ENCODE results near the gene NRG2.
A peak's percentile ranks its signal among the peaks of the same experiment; 100 is the strongest.

The NRG2 gene

GRCh38 chr5:139971202-139971725 is 71.8 kb downstream of the NRG2 start:
- no peak for DNase-seq

DNA sequence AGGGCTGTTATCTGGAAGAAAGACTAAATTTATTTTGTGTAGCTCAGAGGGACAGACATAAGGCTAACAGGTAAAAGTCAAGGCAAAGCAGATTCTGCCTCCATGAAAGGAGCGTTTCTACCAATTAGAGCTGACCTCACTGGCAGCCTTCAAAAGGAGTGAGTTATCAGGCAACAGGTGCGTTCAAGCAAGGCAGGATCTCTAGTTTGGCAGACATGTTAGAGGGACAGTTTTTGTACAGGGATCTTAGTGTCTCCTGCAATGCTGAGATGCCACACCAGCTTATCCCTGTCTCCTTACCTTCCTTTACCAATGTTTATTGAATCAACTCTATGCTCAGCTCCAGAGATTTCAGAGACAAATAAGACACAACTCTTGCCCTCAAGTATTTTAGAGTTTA is 73.8 kb downstream of the NRG2 start:
- no peak for DNase-seq

DNA sequence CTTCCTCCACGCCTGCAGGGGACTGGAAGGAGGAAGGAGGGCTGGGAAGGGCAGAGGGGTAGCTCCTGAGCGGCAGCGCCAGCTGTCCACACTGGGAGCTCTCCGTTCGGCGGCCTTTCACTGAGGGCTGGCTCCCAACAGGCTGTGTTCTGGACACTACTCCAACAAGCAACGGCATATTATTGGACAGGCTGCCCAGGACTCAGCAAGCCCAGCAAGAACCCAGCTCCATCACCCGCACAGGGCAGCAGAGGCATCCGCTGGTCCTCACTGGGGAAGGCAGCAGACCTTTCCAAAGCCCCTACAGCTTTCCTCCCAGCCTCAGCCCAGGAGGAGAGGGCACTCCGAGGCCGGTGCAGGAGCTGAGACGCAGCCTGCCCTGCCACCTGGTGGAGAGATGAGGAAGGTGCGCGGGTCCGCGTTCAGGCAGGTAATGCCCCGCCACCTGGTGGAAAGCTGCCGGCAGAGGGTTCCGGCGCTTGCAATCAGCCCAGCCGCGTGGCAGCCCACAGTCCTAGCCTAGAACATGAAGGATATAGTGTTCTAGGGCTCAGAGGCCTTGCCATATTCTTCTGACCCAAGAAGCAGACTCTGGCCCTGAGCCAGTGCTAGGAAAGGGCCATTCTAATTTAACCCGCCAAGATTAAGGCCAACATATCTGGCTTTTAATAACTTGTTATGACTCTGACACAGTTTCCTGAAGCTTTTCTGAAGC is 74.4 kb downstream of the NRG2 start:
- peak; percentile 21 to 90 (median 74) for DNase-seq

GRCh38 chr5:139967353-139967752 is 75.7 kb downstream of the NRG2 start:
- no peak for DNase-seq

DNA sequence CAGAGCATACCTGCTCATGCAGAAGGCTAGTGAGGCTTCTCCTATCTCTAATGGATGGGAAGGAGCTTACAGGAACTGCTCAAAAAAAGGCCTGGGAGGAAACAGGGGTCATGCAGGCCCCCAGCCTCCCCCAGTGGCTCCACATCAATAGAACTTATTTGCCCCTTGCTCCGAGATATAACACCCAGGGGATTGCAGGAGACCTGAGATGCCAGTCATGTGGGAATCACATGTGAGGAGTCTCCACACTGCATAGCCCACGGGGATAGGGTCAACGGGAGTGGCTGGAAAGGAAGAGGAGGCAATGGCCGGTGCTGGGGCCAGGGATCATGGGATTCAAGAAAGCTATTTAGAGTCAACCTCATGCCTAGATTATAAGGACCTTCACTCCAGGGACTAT is 76.2 kb downstream of the NRG2 start:
- no peak for DNase-seq

GRCh38 chr5:139964994-139965565 is 78.0 kb downstream of the NRG2 start:
- no peak for DNase-seq

DNA sequence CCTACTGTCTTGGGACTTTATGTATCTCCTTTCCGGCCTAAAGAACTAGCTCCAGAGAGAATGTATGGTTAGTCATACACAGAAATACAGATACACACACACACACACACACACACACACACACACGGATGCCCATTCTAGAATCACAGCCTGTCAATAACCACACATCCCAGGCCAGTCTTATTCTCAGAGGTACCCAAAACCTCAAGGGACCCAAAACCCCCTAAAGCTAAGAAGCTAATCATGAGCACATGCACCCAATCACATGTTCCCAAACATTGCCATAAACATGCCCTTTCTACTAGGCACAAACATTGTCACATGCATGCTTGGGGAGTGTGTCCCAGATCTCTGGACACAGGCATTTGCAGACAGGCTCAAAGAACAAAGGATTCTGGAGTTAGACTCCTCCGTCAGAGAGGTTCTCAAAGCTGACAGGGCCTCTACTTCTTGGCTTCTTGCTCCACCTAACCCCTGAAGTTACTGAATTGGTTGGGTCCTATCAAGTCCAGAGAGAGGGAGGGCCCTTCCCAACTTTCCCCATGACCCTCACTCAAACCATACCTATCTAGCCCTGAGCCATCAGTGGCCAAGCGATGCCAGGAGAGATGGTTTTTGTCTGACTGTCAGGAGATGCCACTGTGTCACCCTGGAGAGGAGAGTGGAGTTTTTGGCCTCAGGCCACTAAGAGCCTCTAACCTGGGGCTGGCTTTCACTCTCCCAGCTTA is 78.7 kb downstream of the NRG2 start:
- DNase-seq: no peak

GRCh38 chr5:139962445-139962844 is 80.7 kb downstream of the NRG2 start:
- DNase-seq: no peak

- no peak for DNase-seq
These were observed 81.5 kb downstream of the NRG2 start for GRCh38 chr5:139961435-139962157.

- DNase-seq: no peak
These were observed 82.2 kb downstream of the NRG2 start for GRCh38 chr5:139960723-139961383.

DNA sequence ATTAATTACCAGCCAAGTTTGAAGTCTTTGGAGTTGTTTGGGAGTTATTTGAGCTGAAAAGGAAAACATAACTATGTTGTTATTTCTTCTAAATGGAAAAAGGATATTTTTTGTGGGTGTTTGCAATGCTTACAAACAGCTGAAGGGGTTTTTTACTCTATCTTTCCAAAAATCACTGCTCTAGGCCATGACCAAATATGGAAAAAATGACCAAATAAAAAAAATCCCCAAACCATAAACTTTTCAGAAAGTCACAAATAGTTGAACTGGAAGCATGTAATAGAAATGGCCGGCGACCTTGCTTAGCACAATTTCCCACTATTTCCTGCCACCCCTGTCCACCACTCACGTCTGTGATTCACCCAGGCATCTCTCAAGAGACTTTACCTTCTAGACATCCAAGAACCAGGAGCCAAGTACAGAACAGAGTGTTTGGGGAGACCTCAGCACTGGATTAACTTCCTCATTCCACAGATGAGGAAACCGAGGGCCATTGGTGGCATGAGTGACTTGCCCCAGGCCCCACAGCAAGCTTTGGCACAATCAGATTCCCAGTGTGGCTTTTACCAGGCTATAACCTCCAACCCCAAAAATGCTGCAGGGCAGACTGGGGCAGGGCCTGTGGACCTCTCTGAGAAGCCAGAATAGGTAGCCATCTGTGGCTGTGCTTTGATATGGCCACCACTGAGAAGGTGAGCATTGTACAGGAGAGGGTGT is 84.5 kb downstream of the NRG2 start:
- DNase-seq: no peak

DNA sequence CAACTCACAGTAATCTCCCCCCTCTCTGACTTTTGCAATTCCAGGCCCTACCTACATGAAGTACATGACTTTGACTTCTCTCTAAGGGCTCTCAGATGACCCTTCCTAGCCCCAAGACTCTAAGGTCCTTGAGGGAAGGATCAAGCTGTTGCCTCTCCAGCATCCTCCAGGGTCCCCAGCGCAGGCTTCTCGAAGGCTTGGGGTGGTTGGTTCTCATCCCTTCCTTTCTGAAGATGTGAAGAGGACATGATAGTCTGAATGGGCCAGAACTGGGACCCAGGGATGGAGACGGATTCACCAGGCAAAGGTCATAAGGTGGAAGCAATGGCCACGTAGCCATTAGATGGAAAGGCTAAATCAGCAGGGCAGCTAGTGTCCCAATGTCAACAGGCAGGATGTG is 86.8 kb downstream of the NRG2 start:
- DNase-seq: no peak

DNA sequence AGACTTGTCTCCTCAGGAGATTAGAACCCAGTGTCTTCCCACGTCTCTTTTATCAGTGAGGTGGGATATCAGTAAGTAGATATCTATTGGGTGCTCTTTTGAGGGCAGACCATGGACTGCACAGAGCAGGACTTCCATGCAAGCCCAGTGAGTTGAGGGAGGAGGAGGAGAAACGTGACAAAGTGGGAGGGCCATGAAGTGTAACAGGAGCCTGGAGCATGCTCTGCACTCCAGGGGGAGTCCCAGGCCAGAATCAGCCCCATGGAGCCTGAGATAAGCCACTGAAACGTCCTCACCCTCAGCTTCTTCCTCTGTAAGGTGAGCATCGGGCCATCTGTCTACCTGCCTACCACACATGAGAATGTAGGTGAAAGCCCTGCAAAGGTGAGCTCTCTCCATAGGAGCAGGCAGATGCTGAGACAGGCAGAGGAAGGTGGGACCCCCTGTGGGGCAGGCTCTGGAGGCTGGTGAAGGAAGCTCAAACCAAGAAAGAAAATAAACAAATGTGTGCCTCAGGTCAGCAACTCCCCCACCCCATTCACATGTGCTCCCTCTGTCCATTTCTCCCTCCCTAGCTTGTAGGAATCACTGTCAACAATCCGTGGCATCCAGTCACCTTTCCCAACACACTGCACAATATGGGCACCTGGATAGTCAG is 87.4 kb downstream of the NRG2 start:
- no peak for DNase-seq

DNA sequence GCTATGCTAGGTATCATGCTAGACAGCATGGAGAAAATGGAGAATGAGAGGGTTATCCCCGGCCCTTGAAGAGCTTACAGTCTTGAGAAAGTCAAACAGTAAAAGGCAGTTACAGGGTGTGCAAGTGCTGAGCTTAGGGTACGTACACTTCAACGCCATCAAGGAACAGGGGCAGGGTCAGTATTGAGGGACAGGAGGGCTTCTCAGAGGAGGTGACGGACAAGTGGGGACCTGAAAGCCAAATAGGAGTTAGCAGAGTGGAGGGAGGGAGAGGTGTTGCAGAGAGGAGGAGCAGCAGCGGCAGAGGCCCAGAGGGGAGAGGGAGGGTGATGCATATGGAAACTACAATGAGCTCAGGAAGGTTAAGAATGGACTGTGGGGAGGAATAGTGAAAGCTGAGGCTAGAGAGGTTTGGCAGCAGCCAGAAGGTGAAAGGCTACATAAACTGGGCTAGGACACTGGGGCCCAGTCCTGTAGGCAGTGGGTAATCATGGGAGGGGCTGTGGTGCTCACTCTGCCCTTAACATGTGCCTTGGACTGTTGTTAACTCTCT is 88.0 kb downstream of the NRG2 start:
- DNase-seq: no peak

- DNase-seq: no peak
These were observed 88.6 kb downstream of the NRG2 start for GRCh38 chr5:139954462-139954861.

GRCh38 chr5:139954022-139954421 is 89.1 kb downstream of the NRG2 start:
- DNase-seq: no peak

DNA sequence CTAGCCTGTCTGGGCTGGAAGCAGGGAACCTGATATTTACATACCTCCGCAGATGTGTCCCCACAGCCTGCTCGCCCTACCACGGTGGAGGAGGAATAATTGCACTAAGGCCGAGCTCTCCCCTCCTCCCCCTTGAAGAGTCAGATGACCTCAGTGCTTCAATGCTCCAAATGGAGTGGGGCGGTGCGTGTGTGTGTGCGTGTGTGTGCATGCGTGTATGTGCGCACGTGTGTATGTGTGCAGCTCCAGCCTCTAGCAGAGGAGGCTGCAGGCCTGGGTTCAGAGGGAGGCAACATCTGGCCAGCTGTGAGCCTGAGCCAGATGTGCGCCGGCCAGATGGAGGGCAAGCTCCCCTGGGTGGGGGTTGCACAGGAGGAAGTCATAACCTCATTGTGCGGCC is 90.5 kb downstream of the NRG2 start:
- DNase-seq: no peak

DNA sequence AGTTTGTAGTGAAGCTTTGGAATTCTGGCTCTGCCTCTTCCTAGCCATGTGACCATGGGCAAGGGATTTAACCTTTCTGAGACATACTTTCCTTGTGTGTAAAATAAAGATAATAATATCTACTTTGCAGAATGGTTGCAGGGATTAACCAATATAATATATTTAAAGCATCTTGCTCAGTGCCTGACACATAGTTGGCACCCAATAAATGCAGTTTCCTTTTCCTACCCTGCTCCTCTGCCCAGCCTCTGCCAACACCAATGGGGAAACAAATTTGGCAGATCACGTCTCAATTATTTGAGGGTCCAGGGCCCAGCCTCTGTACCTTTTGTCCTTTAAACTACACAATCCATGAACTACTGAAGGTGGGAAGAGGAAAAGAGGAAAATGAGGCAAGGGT is 91.1 kb downstream of the NRG2 start:
- DNase-seq: no peak

- peak in 1 of 51 donors; percentile 12 for DNase-seq
These were observed 91.7 kb downstream of the NRG2 start for GRCh38 chr5:139951296-139951924.
